Hepatocyte (in vitro differentiated cells): ENCODE data around the gene MEIKIN. TPM values are rescaled to one million over a fixed set of nuclear protein-coding genes. Genes with fewer than 3 reads are reported as not detected.

Experiments used
- DNase-seq: peaks from one replicate; pipeline ENCODE4 v3.0.0-alpha.2; 2016; ENCODE audit warnings: low spot score
- H2AFZ ChIP-seq: fragments of 200-600 bp; sonication (generic); 2 replicates; pipeline ENCODE4 v1.6.0; 2016; ENCODE audit warnings: antibody characterized with exemption, mild to moderate bottlenecking
- H3K27ac ChIP-seq: fragments of 200-600 bp; sonication (generic); 2 replicates; pipeline ENCODE4 v1.5.1; 2016; ENCODE audit warnings: mild to moderate bottlenecking
- H3K27me3 ChIP-seq: fragments of 200-600 bp; sonication (generic); 2 replicates; pipeline ENCODE4 v1.6.1; 2016
- H3K36me3 ChIP-seq: fragments of 200-600 bp; sonication (generic); replicated peaks from 2 replicates; pipeline ENCODE4 v1.5.1; 2016; ENCODE audit warnings: low read depth; ENCODE audit not compliant: insufficient read depth
- H3K4me1 ChIP-seq: fragments of 200-600 bp; sonication (generic); 2 replicates; pipeline ENCODE4 v1.5.1; 2016; ENCODE audit warnings: mild to moderate bottlenecking, moderate library complexity; ENCODE audit not compliant: insufficient read depth
- H3K4me2 ChIP-seq: fragments of 200-600 bp; sonication (generic); 2 replicates; pipeline ENCODE4 v1.6.0; 2016
- H3K4me3 ChIP-seq: fragments of 200-600 bp; sonication (generic); 2 replicates; pipeline ENCODE4 v1.5.1; 2016; ENCODE audit warnings: mild to moderate bottlenecking
- H3K79me2 ChIP-seq: fragments of 200-600 bp; sonication (generic); 2 replicates; pipeline ENCODE4 v1.6.0; 2017; ENCODE audit warnings: mild to moderate bottlenecking
- H3K9me2 ChIP-seq: fragments of 200-600 bp; sonication (generic); replicated peaks from 2 replicates; pipeline ENCODE4 v1.6.0; 2017; ENCODE audit warnings: mild to moderate bottlenecking; ENCODE audit not compliant: insufficient read depth
- H3K9me3 ChIP-seq: fragments of 200-600 bp; sonication (generic); 2 replicates; pipeline ENCODE4 v1.5.1; 2016; ENCODE audit warnings: low read depth, mild to moderate bottlenecking
- H4K20me1 ChIP-seq: fragments of 200-600 bp; sonication (generic); 2 replicates; pipeline ENCODE4 v1.6.0; 2016; ENCODE audit warnings: mild to moderate bottlenecking; ENCODE audit not compliant: insufficient read depth, poor library complexity, severe bottlenecking
- CTCF ChIP-seq: fragments of 200-600 bp; sonication (generic); IDR thresholded peaks from 2 replicates; pipeline ENCODE4 v1.5.1; 2016; ENCODE audit warnings: antibody characterized with exemption, mild to moderate bottlenecking; ENCODE audit not compliant: poor library complexity
- EZH2 ChIP-seq: fragments of 200-600 bp; sonication (generic); IDR thresholded peaks from 2 replicates; pipeline ENCODE4 v1.6.1; 2016; ENCODE audit warnings: antibody characterized with exemption, mild to moderate bottlenecking, borderline replicate concordance
- EZH2phosphoT487 ChIP-seq: fragments of 200-600 bp; sonication (generic); IDR thresholded peaks from one replicate; pipeline ENCODE4 v1.6.1; 2018; ENCODE audit warnings: antibody characterized with exemption, mild to moderate bottlenecking, low read depth, moderate library complexity; ENCODE audit not compliant: unreplicated experiment, severe bottlenecking
- WGBS: methylation state at CpG from one replicate; pipeline ENCODE4 v1.1.6; 2016; ENCODE audit warnings: low lambda C conversion rate; ENCODE audit errors: missing lambda C conversion rate; 5-methylcytosine and 5-hydroxymethylcytosine counted together
- polyA plus RNA-seq: library from polyadenylated mRNA; unstranded; fragments of >200 nt; fragmentation: Nextera tagmentation; extraction: Ambion mirVana; gene quantifications from 2 replicates; pipeline ENCODE4 v1.2.1, GENCODE V29; 2016
- total RNA-seq: library from RNA; depleted of rRNA; stranded (reverse); fragments of >200 nt; gene quantifications from 2 replicates; pipeline ENCODE4 v1.2.3, GENCODE V29; 2014

MEIKIN gene
- total and polyA plus RNA-seq, 2 experiments from 2014 or later, result not detected

GRCh38 chr5:131773805-131774204 lies 171.7 kb downstream of the MEIKIN start:
- Histone ChIP-seq H2AFZ (no peak overlapping the region), H3K9me2 (no peaks in the 10 kb centered on the region), H3K36me3 (no peaks in the 10 kb centered on the region), H4K20me1 (peaks cover 94% of the 10 kb centered on the region), H3K79me2 (peaks cover 94% of the 10 kb centered on the region), H3K4me2 (no peak overlapping the region), H3K4me1 (no peaks in the 10 kb centered on the region), H3K9me3 (no peaks in the 10 kb centered on the region), H3K27ac (no peak overlapping the region), H3K27me3 (no peaks in the 10 kb centered on the region), H3K4me3 (no peak overlapping the region)
- WGBS, result 100% methylated on average over 2 of the region's 2 CpGs
- DNase-seq, result no peak
- TF ChIP-seq EZH2phosphoT487 (no peak), CTCF (no peak), EZH2 (no peak)

GRCh38 chr5:131771692-131772091 lies 173.8 kb downstream of the MEIKIN start:
- no peaks in the 10 kb centered on the region for H3K27me3 ChIP-seq
- WGBS, result 84% methylated on average over 4 of the region's 4 CpGs
- H3K4me1 ChIP-seq, result no peaks in the 10 kb centered on the region
- H3K27ac ChIP-seq, result no peak overlapping the region
- H3K36me3 ChIP-seq, result no peaks in the 10 kb centered on the region
- no peak overlapping the region for H2AFZ ChIP-seq
- no peak for DNase-seq
- TF ChIP-seq EZH2phosphoT487, result no peak
- no peak for TF ChIP-seq CTCF
- no peak for TF ChIP-seq EZH2
- H3K79me2 ChIP-seq, result peaks cover 100% of the 10 kb centered on the region
- H3K9me2 ChIP-seq, result no peaks in the 10 kb centered on the region
- peaks cover 99% of the 10 kb centered on the region for H4K20me1 ChIP-seq
- H3K9me3 ChIP-seq, result no peaks in the 10 kb centered on the region
- H3K4me2 ChIP-seq, result no peak overlapping the region
- H3K4me3 ChIP-seq, result no peak overlapping the region

- Histone ChIP-seq H2AFZ (no peak overlapping the region), H4K20me1 (peaks cover 99% of the 10 kb centered on the region), H3K4me2 (no peak overlapping the region), H3K27ac (no peak overlapping the region), H3K4me1 (no peaks in the 10 kb centered on the region), H3K9me2 (no peaks in the 10 kb centered on the region), H3K79me2 (peaks cover 100% of the 10 kb centered on the region), H3K9me3 (no peaks in the 10 kb centered on the region), H3K36me3 (no peaks in the 10 kb centered on the region), H3K27me3 (no peaks in the 10 kb centered on the region), H3K4me3 (no peak overlapping the region)
- no peak for DNase-seq
- WGBS, result 100% methylated on average over 1 of the region's 1 CpG
- TF ChIP-seq EZH2, result no peak
- no peak for TF ChIP-seq CTCF
- no peak for TF ChIP-seq EZH2phosphoT487
These were observed 175.5 kb downstream of the MEIKIN start for GRCh38 chr5:131769961-131770360.

GRCh38 chr5:131769336-131769735 lies 176.1 kb downstream of the MEIKIN start:
- TF ChIP-seq EZH2phosphoT487 (no peak), EZH2 (no peak), CTCF (no peak)
- DNase-seq, result no peak
- Histone ChIP-seq H3K27ac (no peak overlapping the region), H3K4me2 (no peak overlapping the region), H3K36me3 (no peaks in the 10 kb centered on the region), H3K4me1 (no peaks in the 10 kb centered on the region), H3K79me2 (peaks cover 100% of the 10 kb centered on the region), H4K20me1 (peaks cover 97% of the 10 kb centered on the region), H3K27me3 (no peaks in the 10 kb centered on the region), H3K9me3 (no peaks in the 10 kb centered on the region), H3K4me3 (no peak overlapping the region), H3K9me2 (no peaks in the 10 kb centered on the region), H2AFZ (no peak overlapping the region)
- WGBS, result 100% methylated on average over 1 of the region's 1 CpG
